HG03442 (cell line): ENCODE measurements around the gene NBAS.

ENCODE experiments used
- ATAC-seq: cut with Tn5 transposase; IDR thresholded peaks from one replicate; pipeline ENCODE4 v1.9.1; 2021; ENCODE audit warnings: mild to moderate bottlenecking, moderate library complexity; ENCODE audit not compliant: unreplicated experiment

The NBAS gene

DNA sequence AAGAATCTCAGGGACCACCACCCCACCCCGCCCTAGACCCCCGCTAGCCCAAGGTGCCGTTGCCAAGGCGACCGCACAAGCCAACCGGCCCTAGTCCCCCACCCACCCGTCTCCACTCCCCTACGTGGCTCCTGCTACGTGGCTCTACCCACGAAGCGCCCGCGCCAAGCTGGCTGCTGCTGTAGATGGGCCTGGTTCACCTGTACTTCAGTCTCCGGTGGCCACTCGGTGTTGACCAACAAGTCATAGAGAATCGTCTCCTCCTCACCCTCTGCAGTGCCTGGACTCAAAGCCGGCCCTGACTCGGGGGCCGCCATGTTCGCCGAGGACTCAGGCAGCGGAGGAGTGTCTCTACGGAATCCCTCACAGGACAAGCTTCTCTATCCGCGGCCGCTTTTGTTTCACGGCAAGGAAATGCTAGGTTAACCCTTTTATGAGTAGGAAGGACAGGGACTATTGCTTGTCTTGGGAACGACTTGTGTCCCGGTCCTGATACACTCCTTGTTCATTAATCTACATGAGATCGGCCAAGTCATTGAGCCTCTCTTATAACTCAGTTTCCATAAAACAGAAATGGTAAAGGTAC is at the start of gene NBAS:
Gene NBAS (minus strand): TSS at position 347 of the 586 bp plus-strand sequence. CDS start 30 bp downstream, at position 317.
- peak; percentile 85 for ATAC-seq

DNA sequence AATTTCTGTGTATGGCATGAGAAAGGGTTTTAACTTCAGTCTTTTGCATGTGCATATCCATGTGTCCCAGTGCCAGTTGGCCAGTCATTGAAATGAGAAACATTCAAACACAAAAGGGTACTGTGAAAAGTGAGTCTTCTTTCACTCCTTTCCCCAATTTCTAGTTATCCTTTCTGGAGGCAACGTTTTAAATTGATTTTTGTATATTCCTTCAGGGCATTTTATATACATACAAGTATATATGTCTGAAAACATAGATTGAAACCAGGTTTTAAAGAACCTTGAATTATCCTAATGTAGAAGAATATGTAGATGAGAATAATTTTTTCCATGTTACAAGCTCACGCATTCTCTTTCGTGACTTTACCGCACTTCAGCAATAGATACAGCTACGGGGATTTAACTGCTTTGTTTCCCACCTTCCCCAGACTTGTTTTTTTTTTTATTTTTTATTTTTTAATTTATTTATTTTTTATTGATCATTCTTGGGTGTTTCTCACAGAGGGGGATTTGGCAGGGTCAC is 49.4 kb upstream of the NBAS start:
- ATAC-seq = no peak

DNA sequence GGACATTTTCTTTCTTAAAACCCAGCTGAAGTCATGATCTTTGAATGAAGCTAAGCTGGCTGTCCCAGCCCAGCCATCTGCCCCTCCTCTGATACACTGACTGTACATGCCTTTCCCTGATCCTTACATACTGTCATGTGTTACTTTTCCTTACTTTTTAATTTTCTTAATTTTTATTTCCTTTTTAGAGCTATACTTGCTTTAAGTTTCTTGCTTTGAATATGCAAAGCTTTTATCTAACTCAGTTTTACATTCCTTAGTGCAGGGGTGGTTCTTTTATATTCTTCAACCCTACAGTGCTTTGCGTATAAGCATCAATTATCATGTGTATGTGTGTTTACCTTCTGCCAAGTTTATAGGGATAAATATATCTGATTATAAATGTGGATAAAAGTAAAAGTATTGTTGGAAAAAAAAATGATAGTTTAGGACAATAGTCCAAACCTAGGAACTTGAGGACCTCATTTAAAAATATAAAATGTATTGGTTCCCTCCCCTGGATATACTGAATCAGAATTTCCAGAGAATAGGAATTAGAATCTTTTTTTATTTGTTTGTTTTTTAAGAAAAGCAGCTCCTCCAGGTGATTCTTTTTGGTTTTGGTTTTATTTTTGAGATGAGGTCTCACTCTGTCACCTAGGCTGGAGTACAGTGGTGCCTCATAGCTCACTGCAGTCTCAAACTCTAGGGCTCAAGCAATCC is 48.4 kb upstream of the NBAS start:
- no peak for ATAC-seq

GRCh38 chr2:15608392-15608761 is 47.2 kb upstream of the NBAS start:
- no peak for ATAC-seq

- no peak for ATAC-seq
These were observed 46.7 kb upstream of the NBAS start for GRCh38 chr2:15607709-15608391.

- no peak for ATAC-seq
These were observed 45.6 kb upstream of the NBAS start for GRCh38 chr2:15606481-15607441.

DNA sequence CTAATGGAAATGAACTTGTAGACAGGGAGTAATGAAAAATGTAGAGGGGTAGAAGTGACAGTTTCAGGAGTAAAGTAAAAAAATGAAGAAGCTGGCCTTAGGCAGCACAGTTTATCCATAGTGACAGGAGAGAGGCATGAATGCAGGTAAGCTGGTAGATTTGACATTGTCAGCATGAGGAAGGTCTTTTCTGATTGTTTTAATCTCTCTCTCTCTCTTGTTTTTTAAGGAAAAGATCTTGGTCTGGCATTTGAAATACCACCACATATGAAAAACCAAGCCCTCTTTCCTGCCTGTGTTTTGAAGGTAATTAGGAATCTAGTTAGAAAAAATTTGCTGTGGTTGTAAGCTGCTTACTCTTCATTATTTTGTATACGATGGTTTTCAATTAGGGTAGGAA is 44.6 kb upstream of the NBAS start:
- no peak for ATAC-seq

DNA sequence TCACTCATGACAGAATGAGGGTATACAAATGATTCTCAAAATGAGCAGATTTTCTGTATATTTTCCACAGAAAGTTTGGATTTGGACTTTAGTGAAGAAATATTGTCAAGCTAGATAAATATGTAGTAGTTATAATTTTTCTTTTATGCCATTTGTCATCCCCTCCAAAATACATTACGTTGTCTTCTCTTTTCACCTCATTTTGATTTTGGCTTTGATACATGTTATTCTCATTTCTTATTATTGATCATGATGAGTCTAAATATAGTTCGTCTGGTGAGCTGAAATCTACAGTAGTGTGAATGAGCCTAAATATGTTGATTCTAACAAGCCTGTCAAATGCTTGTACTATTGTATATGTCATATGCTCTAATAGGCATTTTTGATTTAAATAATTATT is 42.8 kb upstream of the NBAS start:
- no peak for ATAC-seq

GRCh38 chr2:15603044-15603765 is 42.1 kb upstream of the NBAS start:
- no peak for ATAC-seq

DNA sequence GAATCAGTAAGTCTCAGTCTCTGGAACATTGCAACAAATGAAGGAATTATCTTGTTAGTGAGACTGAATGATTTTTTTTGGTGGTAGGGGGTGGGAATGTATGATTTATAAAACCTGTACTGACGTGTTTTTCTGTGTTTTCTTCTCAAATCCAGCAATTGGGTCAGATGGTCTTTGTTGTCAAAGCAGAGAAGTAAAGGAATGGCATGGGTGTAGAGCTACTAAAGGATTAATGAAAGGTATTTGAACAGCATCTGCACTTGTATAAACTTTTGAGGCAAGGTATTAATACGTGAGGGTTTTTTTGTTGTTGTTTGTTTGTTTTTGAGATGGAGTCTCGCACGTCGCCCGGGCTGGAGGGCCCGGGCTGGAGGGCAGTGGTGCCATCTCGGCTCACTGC is 41.3 kb upstream of the NBAS start:
- no peak for ATAC-seq

DNA sequence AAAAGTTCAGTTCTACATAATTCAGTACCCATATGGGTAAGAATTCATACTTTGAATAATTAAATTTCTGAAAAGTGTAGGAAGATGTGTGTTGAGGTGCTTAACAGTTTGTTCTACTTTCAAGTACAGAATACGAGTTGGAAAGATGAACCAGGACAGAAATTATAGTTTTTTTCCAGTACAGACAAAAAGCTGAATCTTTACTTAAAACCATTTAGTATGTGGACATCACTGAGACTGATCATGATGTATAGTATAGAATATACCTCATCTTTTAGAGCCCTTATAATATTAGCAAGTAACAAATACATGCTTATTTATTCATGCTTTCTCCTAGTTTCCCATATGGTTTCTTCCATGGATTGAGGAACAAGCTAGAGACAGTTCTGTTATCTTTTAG is 40.5 kb upstream of the NBAS start:
- ATAC-seq = no peak

- ATAC-seq = no peak
These were observed 38.9 kb upstream of the NBAS start for GRCh38 chr2:15599994-15600393.

- ATAC-seq = no peak
These were observed 35.8 kb upstream of the NBAS start for GRCh38 chr2:15596968-15597367.

DNA sequence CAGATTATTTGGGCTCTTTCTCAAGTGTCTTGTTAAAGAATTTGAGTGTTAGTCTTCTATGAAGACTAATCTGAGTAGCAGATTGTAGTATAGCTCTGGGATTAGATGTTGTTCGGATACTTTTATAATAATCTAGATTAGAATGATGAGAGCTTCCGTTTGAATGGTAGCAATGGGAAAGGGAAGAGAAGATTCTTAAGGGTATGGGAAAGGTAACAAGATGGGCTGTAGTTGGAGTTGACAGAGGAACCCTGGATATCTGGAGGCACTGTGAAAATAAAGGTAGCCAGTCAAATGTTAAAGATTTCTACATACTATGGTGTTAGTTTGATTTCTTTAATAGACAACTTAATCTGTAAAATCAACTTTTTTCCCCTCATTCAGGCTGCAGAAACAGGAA is 35.2 kb upstream of the NBAS start:
- ATAC-seq = no peak

DNA sequence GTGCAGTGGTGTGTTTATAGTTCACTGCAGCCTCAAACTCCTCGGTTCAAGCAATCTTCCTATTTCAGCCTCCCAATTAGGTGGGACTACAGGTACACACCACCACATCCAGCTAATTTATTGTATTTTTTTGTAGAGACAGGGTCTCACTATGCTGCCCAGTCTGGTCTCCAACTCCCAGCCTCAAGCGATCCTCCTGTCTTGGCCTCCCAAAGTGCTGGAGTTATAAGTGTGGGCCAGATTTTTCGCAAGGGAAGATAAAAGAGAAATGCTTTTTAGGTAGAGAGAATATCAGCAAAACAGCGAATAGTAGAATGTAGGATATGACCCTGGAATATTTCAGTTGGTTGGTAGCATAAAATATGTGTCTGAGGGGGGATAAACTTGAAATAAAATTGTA is 34.8 kb upstream of the NBAS start:
- no peak for ATAC-seq

DNA sequence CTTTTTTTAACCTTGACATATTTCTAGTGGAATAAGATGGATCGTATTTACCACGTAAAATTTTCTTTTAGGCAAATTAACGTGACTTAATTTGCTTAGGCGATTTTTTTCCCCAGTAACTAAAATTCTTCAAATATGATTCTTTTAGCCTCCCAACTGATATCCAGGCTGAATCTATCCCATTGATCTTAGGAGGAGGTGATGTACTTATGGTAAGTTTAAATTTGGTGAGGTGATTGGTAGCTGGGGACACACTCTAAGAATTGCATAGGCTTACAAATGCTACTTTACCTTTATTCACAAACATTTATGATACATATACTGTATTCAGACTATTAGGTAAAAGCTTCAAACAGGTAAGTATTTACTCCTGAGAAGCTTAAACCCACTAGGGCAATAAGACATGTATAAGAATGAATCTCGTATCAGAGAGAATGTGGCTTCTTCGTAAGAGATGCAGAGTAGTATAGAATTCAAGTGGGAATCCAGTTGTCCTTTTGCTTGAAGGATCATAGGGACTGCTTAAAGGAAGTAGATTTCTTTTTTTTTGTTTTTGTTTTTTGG is 34.3 kb upstream of the NBAS start:
- ATAC-seq = no peak

GRCh38 chr2:15594291-15595256 is 33.4 kb upstream of the NBAS start:
- no peak for ATAC-seq

- ATAC-seq = no peak
These were observed 32.2 kb upstream of the NBAS start for GRCh38 chr2:15593327-15593705.
